ENCODE data around the gene SOBP.

Gene SOBP

GRCh38 chr6:107493158-107494057 is 3.5 kb downstream of the SOBP start (continued):
- no peak for TF ChIP-seq MYNN (tag by site-specific recombination; IDR thresholded peaks at IDR 0.05; ENCODE audit: borderline replicate concordance)
- no peak for TF ChIP-seq ZNF558 (tag by site-specific recombination; IDR thresholded peaks at IDR 0.05)
- no peak for TF ChIP-seq YY2 (tag by site-specific recombination; IDR thresholded peaks at IDR 0.05)
- no peak for TF ChIP-seq SP2 (tag by site-specific recombination; IDR thresholded peaks at IDR 0.05)
- no peak for TF ChIP-seq ZNF157 (tag by site-specific recombination; IDR thresholded peaks at IDR 0.05)
- TF ChIP-seq ZNF223 (tag by site-specific recombination; IDR thresholded peaks at IDR 0.05), result no peak
- no peak for TF ChIP-seq ZSCAN18 (tag by site-specific recombination; IDR thresholded peaks at IDR 0.05)
- no peak for TF ChIP-seq ZNF416 (tag by site-specific recombination; IDR thresholded peaks at IDR 0.05)
- TF ChIP-seq ZNF398 (tag by site-specific recombination; IDR thresholded peaks at IDR 0.05), result peak; percentile 91
- peak; percentile 89 for TF ChIP-seq PATZ1 (tag by site-specific recombination; IDR thresholded peaks at IDR 0.05)
- TF ChIP-seq BCL11B (tag by site-specific recombination; IDR thresholded peaks at IDR 0.05; ENCODE audit: low read depth), result peak; percentile 65; the same call in 1 of the 2 replicates
- peak; percentile 89 for TF ChIP-seq ZNF596 (tag by site-specific recombination; IDR thresholded peaks at IDR 0.05)
- TF ChIP-seq ZNF175 (tag by site-specific recombination; IDR thresholded peaks at IDR 0.05), result no peak
- no peak for TF ChIP-seq PBX3 (CRISPR knock-in tag; IDR thresholded peaks at IDR 0.05)
- TF ChIP-seq ZNF600 (tag by site-specific recombination; IDR thresholded peaks at IDR 0.05), result peak; percentile 96
- TF ChIP-seq ZNF292 (tag by site-specific recombination; IDR thresholded peaks at IDR 0.05; ENCODE audit: borderline replicate concordance, low read depth), result no peak
- no peak for TF ChIP-seq ZFHX2 (tag by site-specific recombination; conservative IDR thresholded peaks at IDR 0.05)
- TF ChIP-seq ZNF266 (tag by site-specific recombination; IDR thresholded peaks at IDR 0.05; ENCODE audit: low read depth), result no peak
- no peak for TF ChIP-seq ZNF132 (tag by site-specific recombination; IDR thresholded peaks at IDR 0.05; ENCODE audit: borderline replicate concordance)
- TF ChIP-seq ZIC2 (tag by site-specific recombination; IDR thresholded peaks at IDR 0.05), result no peak
- TF ChIP-seq TSHZ1 (tag by site-specific recombination; IDR thresholded peaks at IDR 0.05; ENCODE audit: borderline replicate concordance), result peak; percentile 52; the same call in 1 of the 2 replicates
- TF ChIP-seq ZNF529 (tag by site-specific recombination; IDR thresholded peaks at IDR 0.05; ENCODE audit: insufficient replicate concordance), result no peak
- no peak for TF ChIP-seq YY1 (tag by site-specific recombination; IDR thresholded peaks at IDR 0.05)
- TF ChIP-seq ZSCAN16 (tag by site-specific recombination; IDR thresholded peaks at IDR 0.05), result peak; percentile 97
- no peak for TF ChIP-seq ZNF791 (tag by site-specific recombination; IDR thresholded peaks at IDR 0.05)
- TF ChIP-seq ATF2 (tag by site-specific recombination; IDR thresholded peaks at IDR 0.05; ENCODE audit: low read depth), result no peak
- peak; percentile 60 for TF ChIP-seq ZNF335 (tag by site-specific recombination; conservative IDR thresholded peaks at IDR 0.05)

Measured in HEK293 (cell line).